ENCODE measurements around the gene ERCC3. TPM values are rescaled to one million over a fixed set of nuclear protein-coding genes. Genes with fewer than 3 reads are reported as not detected.

The ERCC3 gene
- total RNA-seq, 4 donors from 2014 or later: 25.9 to 293 (median 57.8) TPM

- Histone ChIP-seq H3K27ac (no peak overlapping the region), H3K4me1 (no peaks in the 10 kb centered on the region), H3K36me3 (peaks cover 0 to 52% (median 0%) of the 10 kb centered on the region in 3 donors), H3K9me3 (no peaks in the 10 kb centered on the region), H3K27me3 (no peaks in the 10 kb centered on the region), H3K4me3 (no peak overlapping the region)
- no peak for TF ChIP-seq CTCF (IDR thresholded peaks at IDR 0.05)
- no peak for TF ChIP-seq POLR2A (IDR thresholded peaks at IDR 0.05)
- no peak for DNase-seq
These were observed 32.0 kb downstream of the ERCC3 start for GRCh38 chr2:127261804-127262406.

DNA sequence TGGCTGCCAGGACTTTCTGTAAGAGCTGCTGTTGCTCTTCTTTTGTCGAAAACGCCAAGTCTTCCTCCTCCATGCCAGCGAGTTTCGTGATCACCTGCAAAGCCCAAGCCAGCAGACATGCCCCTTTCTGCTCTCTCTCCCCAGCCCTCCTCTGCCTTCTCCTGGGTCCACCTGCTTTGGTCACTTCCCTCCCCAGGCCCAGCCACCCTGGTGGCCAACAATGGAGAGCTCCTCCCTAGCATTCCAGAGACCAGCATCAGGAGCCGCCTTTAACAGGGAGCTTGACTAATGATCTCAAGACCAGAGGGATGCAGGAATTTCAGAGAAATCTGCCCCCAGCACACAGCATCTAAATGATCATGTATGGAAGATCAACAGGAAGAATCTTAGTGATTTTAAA is 34.6 kb downstream of the ERCC3 start:
- Histone ChIP-seq H3K9me3 (no peaks in the 10 kb centered on the region), H3K27ac (no peak overlapping the region), H3K27me3 (no peaks in the 10 kb centered on the region), H3K4me1 (no peaks in the 10 kb centered on the region), H3K4me3 (no peak overlapping the region), H3K36me3 (peaks cover 0 to 59% (median 0%) of the 10 kb centered on the region in 3 donors)
- no peak for DNase-seq
- TF ChIP-seq CTCF (IDR thresholded peaks at IDR 0.05) (no peak), POLR2A (IDR thresholded peaks at IDR 0.05) (no peak)

DNA sequence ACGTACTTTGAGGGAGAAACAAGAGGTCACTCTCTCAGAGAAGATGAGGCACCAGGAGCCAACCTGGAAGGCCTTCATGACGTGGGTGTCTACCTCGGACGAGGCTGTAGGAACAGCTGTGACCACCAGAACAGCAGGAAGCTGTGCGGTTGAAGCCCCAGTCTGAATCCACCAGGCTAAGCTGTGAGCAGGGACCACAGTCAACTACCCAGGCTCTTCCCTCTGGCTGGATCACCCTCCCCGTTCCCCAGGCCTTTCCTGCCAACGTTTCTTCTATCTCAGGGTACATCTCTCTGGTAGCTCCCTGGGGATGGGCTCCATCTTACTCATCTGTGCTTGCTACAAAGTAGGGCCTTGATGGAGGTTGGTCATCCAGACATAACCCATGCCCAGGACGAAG is 37.1 kb downstream of the ERCC3 start:
- Histone ChIP-seq H3K4me3 (no peak overlapping the region), H3K4me1 (no peaks in the 10 kb centered on the region), H3K36me3 (peaks cover 0 to 55% (median 0%) of the 10 kb centered on the region in 3 donors), H3K27ac (no peak overlapping the region), H3K9me3 (no peaks in the 10 kb centered on the region), H3K27me3 (no peaks in the 10 kb centered on the region)
- DNase-seq: no peak
- TF ChIP-seq POLR2A (IDR thresholded peaks at IDR 0.05) (no peak), CTCF (IDR thresholded peaks at IDR 0.05) (no peak)

GRCh38 chr2:127256381-127256780 is 37.6 kb downstream of the ERCC3 start:
- no peak overlapping the region for H3K27ac ChIP-seq
- H3K9me3 ChIP-seq: no peaks in the 10 kb centered on the region
- peaks cover 0 to 50% (median 0%) of the 10 kb centered on the region in 3 donors for H3K36me3 ChIP-seq
- DNase-seq: no peak
- no peaks in the 10 kb centered on the region for H3K27me3 ChIP-seq
- TF ChIP-seq POLR2A (IDR thresholded peaks at IDR 0.05) (no peak), CTCF (IDR thresholded peaks at IDR 0.05) (no peak)
- H3K4me3 ChIP-seq: no peak overlapping the region
- H3K4me1 ChIP-seq: no peaks in the 10 kb centered on the region

- TF ChIP-seq POLR2A (IDR thresholded peaks at IDR 0.05) (no peak), CTCF (IDR thresholded peaks at IDR 0.05) (no peak)
- Histone ChIP-seq H3K36me3 (peaks cover 0 to 44% (median 0%) of the 10 kb centered on the region in 3 donors), H3K27ac (no peak overlapping the region), H3K9me3 (no peaks in the 10 kb centered on the region), H3K4me3 (no peak overlapping the region), H3K27me3 (no peaks in the 10 kb centered on the region), H3K4me1 (no peaks in the 10 kb centered on the region)
- no peak for DNase-seq
These were observed 38.2 kb downstream of the ERCC3 start for GRCh38 chr2:127255721-127256120.

DNA sequence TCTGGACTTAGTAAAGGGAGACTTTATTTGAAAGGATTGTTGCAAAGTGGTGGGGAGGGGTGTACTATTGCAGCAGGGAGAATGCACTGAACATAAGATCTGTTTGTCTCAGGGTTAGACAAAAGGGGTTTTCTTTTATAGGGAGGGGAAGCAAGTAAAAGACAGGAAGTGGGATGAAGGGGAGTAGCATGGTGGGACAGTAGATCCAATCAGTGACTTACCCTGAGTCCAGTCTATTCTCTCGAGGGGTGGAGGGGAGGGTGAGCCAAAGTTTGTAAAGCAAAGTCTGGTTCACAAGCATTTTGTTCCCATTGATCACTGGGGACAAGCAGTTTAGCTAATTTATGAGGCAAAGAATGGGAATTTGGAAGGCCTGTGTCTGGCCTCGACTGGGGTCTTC is 38.8 kb downstream of the ERCC3 start:
- Histone ChIP-seq H3K27ac (no peak overlapping the region), H3K27me3 (no peaks in the 10 kb centered on the region), H3K4me1 (no peaks in the 10 kb centered on the region), H3K4me3 (no peak overlapping the region), H3K9me3 (no peaks in the 10 kb centered on the region), H3K36me3 (peaks cover 0 to 38% (median 0%) of the 10 kb centered on the region in 3 donors)
- no peak for DNase-seq
- TF ChIP-seq CTCF (IDR thresholded peaks at IDR 0.05): no peak
- no peak for TF ChIP-seq POLR2A (IDR thresholded peaks at IDR 0.05)
